Stimulated activated CD4-positive, alpha-beta T cell treated with anti-CD3 and anti-CD28 coated beads, Interleukin-12 subunit alpha, Interleukin-12 subunit beta, amount 100 ng/mL, for 24 hours (primary cell): ENCODE results near the gene BCL2.
"Not testable (repeated sequence)": the region's sequence is repeated elsewhere in the genome, so short reads cannot be mapped to it uniquely, and the experiment has no call there.

Experiments
- DNase-seq, 2 experiments: peaks; one replicate each; pipeline ENCODE4 v3.0.0-alpha.2; 2020; ENCODE audit warnings: low read depth in 2 of 2

The BCL2 gene

GRCh38 chr18:63258749-63259566, 60.6 kb downstream of the BCL2 start:
- DNase-seq = no peak

- DNase-seq = no peak
These were observed 62.1 kb downstream of the BCL2 start for GRCh38 chr18:63257453-63257852.

- DNase-seq = no peak
These were observed 64.1 kb downstream of the BCL2 start for GRCh38 chr18:63255435-63255834.

- DNase-seq = no peak
These were observed 64.7 kb downstream of the BCL2 start for GRCh38 chr18:63254716-63255399.

DNA sequence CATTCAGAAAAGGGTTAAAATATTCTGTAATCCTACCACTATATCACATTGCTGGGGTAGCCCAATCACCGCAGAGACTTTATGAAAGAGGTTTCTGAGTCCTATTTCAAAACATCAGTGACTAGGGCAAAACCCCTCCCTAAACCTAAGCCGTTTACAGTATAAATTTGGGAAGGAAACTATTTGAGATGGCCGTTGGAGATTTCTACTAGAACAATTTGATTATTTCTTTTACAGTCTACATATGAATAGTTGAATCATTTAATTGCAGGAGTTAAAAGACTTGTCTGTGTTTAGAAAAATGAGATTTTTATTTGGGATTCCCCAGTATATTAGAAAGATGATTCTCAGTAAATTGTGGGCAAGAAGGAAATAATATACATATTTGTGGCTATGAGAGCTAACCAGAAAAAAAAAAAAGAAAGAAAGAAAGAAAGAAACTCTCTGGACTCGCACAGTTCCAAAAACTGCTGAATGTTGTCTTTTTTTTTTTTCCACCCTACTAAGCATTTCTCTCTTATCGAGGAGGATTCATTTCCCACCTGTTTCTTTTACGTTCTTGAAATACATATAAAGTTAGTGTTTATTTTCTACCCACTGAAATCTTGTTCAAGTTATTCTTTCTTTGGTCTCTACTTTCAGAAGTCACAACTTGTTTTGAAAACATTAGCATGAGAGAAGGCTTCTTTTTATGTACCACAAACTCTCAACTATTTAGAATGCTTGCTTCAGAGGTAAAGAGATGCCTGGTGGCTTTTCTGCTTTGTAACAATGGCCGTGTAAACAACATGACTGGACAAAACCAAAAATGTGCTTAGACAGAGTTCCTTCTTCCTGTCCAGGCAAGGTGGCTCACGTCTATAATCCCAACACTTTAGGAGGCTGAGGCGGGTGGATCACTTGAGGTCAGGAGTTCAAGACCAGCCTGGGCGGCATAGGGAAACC, 65.9 kb downstream of the BCL2 start:
- DNase-seq = no peak

GRCh38 chr18:63253014-63253413, 66.6 kb downstream of the BCL2 start:
- no peak for DNase-seq

- no peak for DNase-seq
These were observed 69.8 kb downstream of the BCL2 start for GRCh38 chr18:63249771-63250170.

- DNase-seq = no peak
These were observed 71.6 kb downstream of the BCL2 start for GRCh38 chr18:63247926-63248325.

GRCh38 chr18:63247506-63247905, 72.1 kb downstream of the BCL2 start:
- DNase-seq = no peak

DNA sequence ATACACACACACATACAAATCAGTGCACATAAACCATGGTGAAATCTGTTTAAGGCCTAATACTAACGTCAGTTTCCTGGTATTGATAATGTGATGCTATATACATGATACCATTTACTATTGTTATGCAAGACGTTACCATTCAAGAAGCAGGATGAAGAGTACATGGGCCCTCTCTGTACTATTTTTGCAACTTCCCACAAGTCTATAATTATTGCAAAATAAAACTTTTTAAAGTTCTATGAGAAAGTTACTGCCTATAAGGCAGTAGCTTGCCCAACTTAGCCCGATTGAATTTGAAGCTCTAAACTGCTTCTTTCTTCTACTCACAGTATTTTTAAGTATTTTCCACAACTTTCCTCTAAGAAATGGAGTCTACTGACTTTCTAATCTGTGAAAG, 74.0 kb downstream of the BCL2 start:
- DNase-seq = no peak

GRCh38 chr18:63244607-63245006, 75.0 kb downstream of the BCL2 start:
- no peak for DNase-seq

DNA sequence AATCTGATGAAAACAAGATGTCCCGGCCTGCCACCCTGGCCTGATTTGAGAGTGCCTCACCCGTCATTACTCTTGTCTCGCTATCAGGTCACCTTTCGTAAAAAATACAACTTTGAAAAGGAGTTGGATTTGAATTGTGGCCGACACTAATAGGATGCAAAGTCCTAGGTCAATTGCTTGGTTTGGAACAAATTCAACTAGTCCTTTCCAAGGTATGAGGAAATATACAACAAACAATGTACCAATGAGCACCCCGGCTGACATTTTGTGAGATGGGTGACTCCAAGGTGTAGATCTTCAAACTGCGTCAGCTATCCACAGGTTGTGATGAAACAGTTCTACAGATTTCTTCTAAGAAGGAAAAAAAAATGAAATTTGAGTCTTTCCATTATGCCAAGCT, 77.8 kb downstream of the BCL2 start:
- no peak for DNase-seq

DNA sequence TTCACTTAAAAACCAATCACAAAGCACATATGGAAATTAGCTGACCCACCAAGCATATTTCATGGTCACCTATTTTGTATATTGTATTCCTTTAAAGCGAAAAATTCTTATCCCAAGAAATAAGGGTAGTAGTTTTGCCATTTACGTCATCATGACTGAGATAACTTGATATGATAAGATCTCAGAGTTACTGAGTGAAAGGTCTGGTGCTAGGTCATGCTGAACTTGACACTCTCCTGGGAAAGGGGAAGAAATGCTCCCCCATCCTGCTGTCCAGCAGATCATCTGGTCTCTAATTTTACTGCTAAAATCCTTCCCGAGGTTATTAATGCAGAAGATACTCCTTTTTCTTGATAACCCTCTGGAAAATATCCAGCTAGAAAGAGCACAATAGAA, 78.3 kb downstream of the BCL2 start:
- DNase-seq = no peak

GRCh38 chr18:63240531-63241316, 78.8 kb downstream of the BCL2 start:
- DNase-seq = no peak

- no peak for DNase-seq
These were observed 80.9 kb downstream of the BCL2 start for GRCh38 chr18:63238693-63239075.

DNA sequence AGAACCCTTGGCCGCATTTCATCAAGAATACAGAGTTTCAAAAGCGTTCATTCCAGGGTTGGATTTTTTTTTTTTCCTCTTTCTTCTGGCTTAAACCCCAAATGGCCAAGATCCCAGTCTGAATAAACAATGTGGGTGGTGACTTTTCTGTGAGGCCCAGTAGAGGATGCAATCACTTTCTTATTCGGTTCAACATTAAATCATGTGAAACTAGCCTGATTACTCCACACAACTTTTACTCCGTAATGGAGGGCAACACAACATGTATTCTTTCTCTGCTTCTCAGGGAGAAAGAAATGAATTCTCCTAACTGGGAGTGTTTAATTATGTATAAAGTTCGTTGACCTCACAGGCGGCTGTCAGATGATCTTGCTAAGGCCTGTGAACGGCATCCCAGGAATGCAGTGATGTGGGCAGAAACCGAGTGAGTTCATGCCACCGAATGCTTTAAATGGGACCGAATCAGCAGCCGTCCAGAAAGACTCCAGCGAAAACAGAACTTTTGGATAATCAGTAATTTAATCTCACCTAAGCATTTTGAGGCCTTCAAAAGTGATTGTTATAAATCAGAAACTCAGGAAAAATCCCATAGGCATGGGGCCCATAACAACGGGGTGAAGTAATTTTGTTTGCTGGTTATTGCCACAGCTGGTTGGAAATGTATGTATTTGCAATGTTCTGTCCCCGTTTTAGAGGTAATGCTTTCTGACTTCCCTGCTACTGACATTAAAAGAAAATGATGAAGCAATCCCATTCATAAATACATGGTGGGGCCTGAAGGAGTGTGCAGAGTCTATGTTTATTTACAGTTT, 81.5 kb downstream of the BCL2 start:
- no peak for DNase-seq

DNA sequence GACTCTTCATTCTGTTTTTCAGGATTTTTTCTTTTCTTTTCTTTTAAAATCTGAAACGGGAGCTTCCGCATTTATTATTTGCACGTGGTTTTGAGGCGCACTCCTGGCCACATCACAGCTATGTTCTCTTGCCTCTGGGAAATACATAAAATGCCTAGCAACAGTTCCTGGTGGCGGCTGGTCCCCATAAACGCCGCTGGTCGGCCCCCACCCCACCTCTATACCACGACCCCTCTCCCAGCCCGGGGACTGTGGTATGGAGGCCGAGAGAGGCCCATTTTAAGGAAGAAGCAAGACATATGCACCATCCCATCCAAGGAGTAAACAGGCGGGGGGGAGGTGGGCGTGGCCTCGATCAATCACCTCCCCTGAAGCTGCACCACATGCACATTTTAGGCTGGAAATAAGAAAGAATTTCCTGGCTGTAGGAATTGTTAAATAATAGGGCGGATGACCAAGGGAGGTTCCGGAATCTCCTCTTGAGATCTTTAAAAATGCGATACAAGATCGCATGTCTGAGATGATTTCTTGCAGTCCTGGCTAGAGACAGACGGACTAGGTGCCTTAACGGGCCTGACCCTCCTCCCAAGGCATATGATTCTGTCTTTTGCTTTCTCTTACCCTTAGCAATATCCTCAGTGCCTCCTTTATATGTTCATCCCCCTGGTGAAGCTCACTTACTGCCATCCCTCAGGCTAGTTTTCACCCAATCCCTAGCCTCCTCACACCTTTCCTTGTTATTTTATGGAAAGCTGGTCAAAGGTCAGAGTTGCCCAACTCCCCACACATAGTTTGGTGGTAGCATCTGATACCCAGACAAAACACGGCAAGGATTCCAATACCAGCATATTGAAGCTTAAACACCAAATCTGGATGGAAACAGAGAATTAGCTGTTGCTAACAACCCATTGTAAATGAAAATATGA, 82.4 kb downstream of the BCL2 start:
- no peak for DNase-seq

- DNase-seq = no peak
These were observed 83.2 kb downstream of the BCL2 start for GRCh38 chr18:63236406-63236805.

DNA sequence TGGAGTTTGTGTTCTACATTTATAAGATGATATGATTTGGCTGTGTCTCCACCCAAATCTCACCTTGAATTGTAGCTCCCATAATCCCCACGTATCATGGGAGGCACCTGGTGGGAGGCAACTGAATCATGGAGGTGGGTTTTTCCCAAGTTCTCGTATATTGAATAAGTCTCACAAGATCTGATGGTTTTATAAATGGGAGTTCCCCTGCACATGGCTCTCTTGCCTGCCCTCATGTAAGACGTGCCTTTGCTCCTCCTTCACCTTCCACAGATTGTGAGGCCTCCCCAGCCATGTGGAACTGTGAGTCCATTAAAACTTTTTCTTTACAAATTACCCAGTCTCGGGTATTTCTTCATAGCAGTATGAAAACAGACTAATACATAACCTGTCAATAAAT, 83.6 kb downstream of the BCL2 start:
- DNase-seq = not testable (repeated sequence)

DNA sequence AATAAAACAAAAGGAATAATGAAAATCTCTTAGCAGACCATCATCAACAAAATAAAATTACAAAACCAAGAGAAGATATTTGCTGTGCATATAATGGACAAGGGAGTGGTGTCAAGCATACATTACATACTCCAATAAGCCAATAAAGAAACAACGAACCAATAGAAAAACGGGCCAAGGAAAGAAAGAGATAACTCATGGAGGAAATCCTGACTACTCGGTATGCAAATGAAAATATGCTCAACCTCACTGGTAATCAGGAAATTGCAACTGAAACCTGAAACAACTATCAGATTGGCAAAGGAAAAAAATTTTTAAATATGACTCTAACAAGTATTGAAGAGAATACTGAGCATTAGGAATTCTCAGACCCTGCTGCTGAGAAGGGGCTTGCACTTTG, 84.7 kb downstream of the BCL2 start:
- DNase-seq = no peak
